Globus pallidus (tissue), 1 donor: ENCODE data around the gene MBD5.
A peak's percentile ranks its signal among the peaks of the same experiment; 100 is the strongest.
"Not testable (repeated sequence)": the region's sequence is repeated elsewhere in the genome, so short reads cannot be mapped to it uniquely, and the experiment has no call there.

Experiments
- DNase-seq: peaks from one replicate; pipeline ENCODE4 v3.0.0-alpha.2; 2015; ENCODE audit warnings: low spot score

The MBD5 gene

DNA sequence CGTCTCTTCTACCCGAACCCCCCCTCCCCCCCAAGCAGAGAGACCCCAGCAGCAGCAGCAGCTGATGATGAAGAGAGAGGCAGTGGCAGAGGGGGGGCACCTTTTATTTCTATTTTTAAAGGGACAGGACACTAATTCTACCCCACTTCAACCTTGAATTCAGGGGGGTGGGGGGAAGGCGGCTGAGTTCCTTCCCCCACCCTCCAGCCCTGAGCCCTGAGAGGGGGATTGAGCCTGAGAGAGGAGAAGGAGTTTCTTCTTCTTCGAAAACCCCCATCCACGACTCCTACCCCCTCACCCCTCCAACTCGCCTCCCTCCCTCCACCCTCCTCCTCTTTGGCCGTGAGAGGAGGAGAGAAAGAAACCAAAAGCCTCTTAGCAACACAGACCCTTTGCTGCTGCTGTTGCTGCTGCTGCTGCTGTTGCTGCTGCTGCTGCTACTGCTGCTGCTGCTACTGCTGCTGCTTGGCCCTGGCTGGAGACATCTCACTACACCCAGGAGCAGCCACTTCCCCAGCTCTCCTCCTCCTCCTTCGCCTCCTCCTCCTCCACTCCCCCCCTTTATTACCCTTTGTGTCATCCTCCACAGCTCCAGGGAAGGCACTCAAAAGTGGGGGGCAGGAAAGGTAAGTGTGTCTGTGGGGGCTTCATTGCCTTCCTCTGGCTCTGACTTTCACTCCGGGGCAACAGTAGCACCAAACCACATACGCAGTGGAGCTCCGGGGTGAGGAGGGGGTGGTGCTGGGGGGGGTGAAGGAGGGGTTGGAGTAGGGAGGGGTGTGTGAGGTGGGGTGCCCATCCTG, at the start of gene MBD5:
MBD5 (plus strand) TSS at position 33 of the 803 bp plus-strand sequence.
- peak; percentile 62 for DNase-seq

GRCh38 chr2:147976102-147976501, 44.8 kb upstream of the MBD5 start:
- no peak for DNase-seq

DNA sequence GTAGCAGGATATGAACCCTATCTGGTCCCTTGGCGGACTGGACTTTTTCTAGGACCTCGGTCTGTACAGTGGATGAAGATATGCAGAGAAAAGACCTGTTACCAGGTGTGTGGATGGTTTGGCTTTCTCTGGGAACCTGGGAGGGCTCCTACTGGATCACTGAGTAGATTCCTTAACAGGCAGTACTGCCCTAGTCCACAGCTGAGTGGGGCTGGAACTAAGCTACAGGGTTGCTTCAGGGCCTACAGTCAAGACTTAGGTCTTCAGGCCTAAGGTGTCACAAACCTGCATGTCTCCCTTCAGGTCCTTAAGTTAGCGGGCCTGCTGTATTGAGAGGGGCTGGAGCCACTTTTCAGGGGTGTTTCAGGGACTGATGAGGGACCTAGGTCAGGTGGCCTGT, 43.2 kb upstream of the MBD5 start:
- DNase-seq, result no peak

- DNase-seq, result no peak
Measured at GRCh38 chr2:147980940-147981528, 39.9 kb upstream of the MBD5 start.

DNA sequence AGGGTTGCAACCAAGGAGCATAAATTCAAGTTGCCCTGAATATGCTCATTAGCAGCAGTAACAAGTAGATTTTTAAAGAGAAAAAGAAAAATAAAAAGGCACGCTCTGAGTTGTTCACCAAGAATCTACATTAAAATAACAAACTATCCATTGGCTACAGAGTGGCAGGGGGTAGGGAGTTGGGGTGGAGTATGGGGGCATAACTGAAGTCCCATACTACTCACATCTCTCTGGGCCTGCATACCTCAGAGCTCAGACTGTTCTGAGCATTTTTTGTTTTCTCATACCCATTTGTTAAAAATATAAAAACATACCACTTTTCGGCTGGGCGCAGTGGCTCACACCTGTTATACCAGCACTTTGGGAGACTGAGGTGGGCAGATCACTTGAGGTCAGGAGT, 31.8 kb upstream of the MBD5 start:
- DNase-seq, result no peak

GRCh38 chr2:147989809-147990403, 31.0 kb upstream of the MBD5 start:
- peak; percentile 26 for DNase-seq

GRCh38 chr2:147994965-147995364, 25.9 kb upstream of the MBD5 start:
- DNase-seq, result not testable (repeated sequence)

DNA sequence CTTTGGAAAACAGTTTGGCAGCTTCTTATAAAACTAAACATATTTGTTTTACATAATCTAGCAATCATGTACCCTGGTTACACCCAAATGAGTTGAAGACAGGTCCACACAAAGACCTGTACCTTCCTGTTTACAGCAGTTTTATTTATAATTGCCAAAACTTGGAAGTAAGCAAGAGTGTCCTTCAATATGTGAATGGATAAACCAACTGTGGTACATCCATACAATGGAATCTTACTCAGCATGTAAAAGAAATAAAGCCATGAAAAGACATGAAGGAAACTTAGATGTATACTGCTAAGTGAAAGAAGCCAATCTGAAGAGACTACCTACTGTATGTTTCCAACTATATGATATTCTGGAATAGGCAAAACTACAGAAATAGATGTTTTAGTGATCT, 24.1 kb upstream of the MBD5 start:
- no peak for DNase-seq

- no peak for DNase-seq
Measured at GRCh38 chr2:147998203-147998602, 22.7 kb upstream of the MBD5 start.

- DNase-seq, result no peak
Measured at GRCh38 chr2:147999126-147999525, 21.8 kb upstream of the MBD5 start.

GRCh38 chr2:148000095-148000494, 20.8 kb upstream of the MBD5 start:
- DNase-seq, result no peak

- not testable (repeated sequence) for DNase-seq
Measured at GRCh38 chr2:148002420-148002819, 18.5 kb upstream of the MBD5 start.

DNA sequence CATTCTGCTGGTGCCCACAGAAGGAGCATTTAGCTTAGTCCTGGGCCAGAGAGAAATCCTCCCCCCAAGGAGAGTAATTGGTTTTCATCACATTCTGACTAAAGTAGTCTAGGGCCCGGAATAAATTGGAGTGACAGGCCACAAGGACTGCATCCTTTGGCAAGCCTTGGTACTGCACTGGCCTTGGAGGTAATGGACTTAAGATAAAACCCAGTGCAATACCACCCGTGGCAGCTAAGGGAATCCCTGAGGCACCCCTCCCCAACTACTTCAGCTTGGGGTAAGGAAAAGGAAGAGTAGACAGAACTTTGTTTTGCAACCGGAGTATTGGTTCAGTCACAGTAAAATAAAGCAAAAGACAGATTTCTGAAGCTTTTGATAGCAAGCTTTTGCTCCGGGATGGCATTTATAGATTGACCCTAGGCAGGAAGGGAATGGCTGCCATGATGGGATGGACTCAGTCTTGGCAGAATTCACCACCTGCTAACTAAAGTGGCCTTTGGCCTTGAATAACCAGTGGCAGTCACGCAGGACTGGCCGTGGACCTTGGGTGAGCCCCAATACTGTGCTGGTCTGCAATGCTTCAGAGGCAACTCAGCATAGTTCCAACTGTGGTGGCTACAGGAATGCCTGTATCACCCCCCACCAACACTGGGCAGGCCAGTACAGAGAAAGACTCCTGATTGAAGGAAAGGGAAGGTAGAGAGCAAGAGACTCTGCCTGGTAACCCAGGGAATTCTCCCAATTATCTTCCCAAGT, 14.5 kb upstream of the MBD5 start:
- no peak for DNase-seq

- no peak for DNase-seq
Measured at GRCh38 chr2:148007219-148007900, 13.5 kb upstream of the MBD5 start.

DNA sequence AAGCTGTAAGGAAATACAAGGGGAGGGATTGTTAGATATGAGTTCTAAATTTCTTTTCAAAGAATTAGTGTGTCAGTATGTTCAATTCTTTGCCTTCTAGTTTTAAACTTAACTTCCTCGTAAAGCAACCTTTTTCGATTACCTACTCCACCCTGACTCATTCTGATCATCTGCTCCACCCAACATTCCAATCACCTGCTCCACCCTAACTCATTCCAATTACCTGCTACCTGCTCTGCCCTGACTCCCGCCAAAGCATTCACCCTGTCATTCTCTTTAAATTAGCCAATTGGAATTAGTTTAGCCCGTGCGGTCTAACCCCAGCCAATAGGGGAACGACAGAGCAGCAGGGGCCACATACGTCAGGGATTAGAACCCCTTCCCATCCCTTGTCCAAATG, 12.5 kb upstream of the MBD5 start:
- DNase-seq, result not testable (repeated sequence)

DNA sequence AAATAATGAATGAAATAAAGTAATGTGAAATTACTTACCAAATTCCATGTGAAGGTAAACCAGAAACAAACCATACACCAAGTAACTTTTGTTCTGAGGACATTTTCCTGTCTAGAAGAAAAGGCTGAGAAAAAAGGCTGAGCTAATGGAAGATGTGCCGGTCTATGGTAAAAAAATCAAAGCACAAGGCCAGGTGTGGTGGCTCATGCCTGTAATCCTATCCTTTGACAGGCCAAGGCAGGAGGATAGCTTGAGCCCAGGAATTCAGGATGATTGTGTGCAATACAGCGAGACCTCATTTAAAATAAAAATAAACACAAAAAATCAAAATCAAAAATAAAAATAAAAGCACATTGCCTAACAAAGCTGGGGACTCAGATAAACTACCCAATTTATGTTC, 7.0 kb upstream of the MBD5 start:
- DNase-seq, result no peak

- no peak for DNase-seq
Measured at GRCh38 chr2:148014616-148015015, 6.3 kb upstream of the MBD5 start.

DNA sequence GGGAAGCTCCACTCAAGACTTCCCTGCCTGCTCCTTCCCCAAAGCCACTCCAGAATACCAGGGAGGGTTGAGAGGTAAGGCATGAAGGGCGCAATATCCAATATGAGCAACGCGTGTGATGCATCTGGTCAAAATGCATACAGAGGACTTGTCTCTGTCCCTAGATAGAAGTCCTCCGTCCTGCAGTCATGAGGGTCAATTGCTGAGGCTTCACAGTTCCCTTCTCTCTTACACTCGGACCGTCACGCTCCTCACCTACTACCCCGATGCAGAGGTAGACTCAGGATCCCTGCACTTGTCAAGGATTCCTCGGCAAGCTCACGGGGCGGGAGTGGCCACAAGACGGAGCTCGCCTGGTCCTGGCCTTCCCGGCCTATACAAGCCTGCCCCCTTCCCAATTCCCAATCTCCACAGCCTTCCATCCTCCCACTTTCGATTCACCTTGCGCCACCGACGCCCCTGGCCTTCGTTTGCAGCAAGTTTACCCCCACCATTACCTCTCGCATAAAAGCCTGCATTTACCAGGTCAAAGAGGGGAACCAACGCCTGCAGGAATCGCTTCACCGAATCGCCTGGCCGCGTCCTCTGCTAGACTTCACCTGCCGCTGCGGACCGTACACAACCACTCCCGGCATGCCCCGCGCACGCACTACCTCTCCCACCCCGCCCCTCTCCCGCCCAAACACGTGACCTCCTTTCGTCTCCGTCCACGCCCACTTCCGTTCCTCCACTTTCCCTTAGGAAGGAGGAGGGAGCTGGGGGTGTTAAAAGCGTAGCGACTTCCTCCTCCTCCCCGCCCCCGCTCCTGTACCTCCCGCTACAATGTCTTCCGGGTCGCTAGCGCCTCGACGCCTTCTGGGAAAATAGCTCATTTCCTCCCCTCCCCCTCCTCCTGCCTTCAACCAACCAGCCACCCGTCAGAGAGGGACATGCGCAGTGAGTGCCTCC, 506 bp upstream of the MBD5 start, which contains the start of gene ORC4:
ORC4 (minus strand) TSS at position 627 of the 948 bp plus-strand sequence. CDS start 44,779 bp downstream, outside the sequence.
- DNase-seq, result peak; percentile 100

DNA sequence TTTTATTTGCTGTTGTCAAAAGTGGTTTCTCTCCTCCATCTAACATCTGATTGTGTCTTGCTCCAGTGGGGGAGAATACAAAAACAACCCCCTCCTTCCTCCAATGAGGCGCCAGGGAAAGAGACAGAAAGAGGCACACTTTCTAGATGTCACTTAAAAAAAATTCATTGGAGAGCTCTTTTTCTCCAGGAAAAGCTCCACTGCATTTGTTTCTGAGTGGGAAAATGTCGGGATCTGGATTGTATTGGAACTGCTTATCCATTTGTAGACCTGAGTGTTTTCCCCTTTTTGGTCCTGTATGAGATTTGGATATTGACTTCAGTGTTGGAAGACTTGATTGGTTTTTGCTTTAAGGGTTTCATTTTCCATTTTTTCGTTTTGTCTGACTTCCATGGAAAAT, 995 bp downstream of the MBD5 start:
- peak; percentile 23 for DNase-seq

DNA sequence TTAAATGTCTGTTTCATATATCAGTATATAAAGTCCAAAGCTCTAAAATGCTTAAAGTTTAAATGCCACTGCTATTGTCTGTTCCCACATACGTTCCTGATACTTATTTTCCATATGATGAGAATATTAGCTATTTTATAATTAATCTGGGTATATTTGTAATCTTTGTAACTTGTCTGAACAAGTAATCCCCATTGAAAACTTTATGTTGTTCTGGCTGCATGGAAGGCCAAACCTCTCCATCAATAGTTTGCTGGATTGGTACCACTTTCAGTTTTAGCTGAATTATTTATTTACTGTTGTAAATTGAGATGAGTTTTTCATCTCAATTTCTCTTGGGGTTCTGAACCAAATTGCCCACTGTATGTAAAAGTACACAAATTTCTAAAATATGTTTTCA, 1.5 kb downstream of the MBD5 start:
- no peak for DNase-seq

GRCh38 chr2:148022882-148023281, 2.0 kb downstream of the MBD5 start:
- no peak for DNase-seq
